Spinal cord (tissue), 10 donors: ENCODE results near the gene MAPK9. TPM values are rescaled to one million over a fixed set of nuclear protein-coding genes. Genes with fewer than 3 reads are reported as not detected.

Experiments
- DNase-seq, 6 donors: peaks; one replicate each; pipeline versions ENCODE4 v3.0.0 to v3.0.0-alpha.2; 2013 to 2015; ENCODE audit warnings: low spot score in 6 of 6, low read depth in 4 of 6
- H3K27ac ChIP-seq: one replicate; pipeline ENCODE4 v1.5.1; 2013; ENCODE audit warnings: low read depth, low read length, control low read depth
- H3K27me3 ChIP-seq: one replicate; pipeline ENCODE4 v1.6.1; 2013; ENCODE audit warnings: low read length; ENCODE audit not compliant: control insufficient read depth, insufficient read depth
- H3K36me3 ChIP-seq: one replicate; pipeline ENCODE4 v1.6.1; 2013; ENCODE audit warnings: low read length; ENCODE audit not compliant: control insufficient read depth, insufficient read depth
- H3K4me1 ChIP-seq: one replicate; pipeline ENCODE4 v1.6.1; 2013; ENCODE audit warnings: low read length; ENCODE audit not compliant: control insufficient read depth, insufficient read depth
- H3K4me3 ChIP-seq: one replicate; pipeline ENCODE4 v1.5.1; 2013; ENCODE audit warnings: low read depth, low read length, control low read depth
- H3K9me3 ChIP-seq: one replicate; pipeline ENCODE4 v1.6.1; 2013; ENCODE audit warnings: low read length; ENCODE audit not compliant: control insufficient read depth, insufficient read depth
- WGBS: methylation state at CpG from one replicate; pipeline ENCODE4 v1.1.5; 2013; ENCODE audit warnings: missing lambda C conversion rate; ENCODE audit not compliant: insufficient coverage; 5-methylcytosine and 5-hydroxymethylcytosine counted together
- polyA plus RNA-seq, 2 donors: library from polyadenylated mRNA; unstranded; fragments of 120-200 nt; gene quantifications; one replicate each; pipeline ENCODE4 v1.2.1, GENCODE V29; 2013; ENCODE audit not compliant: insufficient read length in 2 of 2
- total RNA-seq, 2 donors: library from RNA; depleted of rRNA in 1 of 2; stranded (reverse); fragments of 120-200 nt in 1 of 2; fragments of >200 nt in 1 of 2; gene quantifications; one replicate each; pipeline versions ENCODE4 v1.2.3 to v1.2.4, GENCODE V29; 2013 to 2014
- donor health status: healthy.

MAPK9 gene
- total and polyA plus RNA-seq, 4 donors, result 32.6 to 97.6 (median 88.4) TPM

DNA sequence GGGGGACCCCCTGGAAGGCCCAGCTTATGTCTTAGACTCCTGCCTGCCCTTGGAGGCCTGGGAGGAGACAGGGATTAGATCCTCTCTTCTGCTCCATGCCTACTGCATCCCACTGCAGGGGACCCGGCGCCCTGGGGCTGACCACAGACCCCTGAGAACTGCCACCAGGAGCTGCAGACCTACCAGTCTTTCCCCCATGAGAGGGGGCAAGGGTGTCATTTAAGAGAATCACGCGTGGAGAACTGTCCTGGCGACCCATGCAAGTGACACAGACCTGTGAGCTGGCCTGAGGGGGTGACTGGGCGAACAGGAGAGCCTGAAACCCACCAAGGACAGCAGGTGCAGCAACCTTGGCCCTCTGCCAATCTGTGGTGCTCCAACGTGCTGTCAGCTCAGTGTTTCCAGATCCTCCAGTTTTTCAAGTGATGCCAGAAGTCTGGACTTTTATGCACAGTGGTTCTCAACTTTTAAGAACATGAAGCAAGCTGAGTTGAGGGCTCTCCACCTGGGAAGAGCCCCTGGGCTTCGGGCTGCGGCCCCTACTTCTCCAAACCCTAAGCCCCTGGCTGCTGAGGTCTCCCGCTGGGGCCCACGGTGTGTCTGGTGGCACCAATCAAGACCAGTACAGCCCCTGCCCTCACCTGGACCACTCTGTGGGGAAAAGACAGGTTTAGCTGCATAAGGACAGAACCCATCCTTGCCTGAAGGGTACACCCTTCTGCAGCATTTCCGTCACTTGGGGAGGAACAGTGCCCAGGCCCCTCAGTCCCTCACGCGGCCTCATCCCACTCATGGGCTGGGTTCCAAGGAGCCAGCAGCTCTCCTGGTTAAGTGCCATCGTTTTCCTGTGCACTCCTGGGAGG lies 43.1 kb upstream of the MAPK9 start:
- H3K4me3 ChIP-seq, result no peak overlapping the region
- 78% methylated on average over 9 of the region's 15 CpGs for WGBS
- no peak for DNase-seq
- H3K27me3 ChIP-seq, result peaks cover 4% of the 10 kb centered on the region
- H3K9me3 ChIP-seq, result no peaks in the 10 kb centered on the region
- H3K36me3 ChIP-seq, result peaks cover 45% of the 10 kb centered on the region
- H3K4me1 ChIP-seq, result peaks cover 7% of the 10 kb centered on the region
- H3K27ac ChIP-seq, result no peak overlapping the region

DNA sequence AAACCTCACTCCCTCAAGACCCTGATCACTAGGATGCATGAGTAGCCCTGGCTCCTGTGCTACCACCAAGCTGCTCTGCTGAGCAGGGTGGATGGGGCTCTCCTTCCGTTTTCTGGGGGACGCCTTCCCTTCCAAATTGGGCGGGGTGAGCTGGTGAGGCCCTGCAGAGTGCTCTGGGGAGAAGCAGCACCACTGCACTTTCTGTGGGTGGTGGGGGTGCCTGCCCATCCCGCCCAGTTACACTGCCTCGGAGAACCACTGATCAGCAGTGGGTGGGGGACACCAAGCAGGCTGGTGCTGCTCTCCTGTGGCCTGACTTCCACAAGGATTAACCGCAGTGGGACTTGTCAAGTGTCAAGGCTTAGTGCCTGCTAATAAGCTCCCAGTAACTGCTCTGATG lies 42.3 kb upstream of the MAPK9 start:
- H3K27ac ChIP-seq, result no peak overlapping the region

DNA sequence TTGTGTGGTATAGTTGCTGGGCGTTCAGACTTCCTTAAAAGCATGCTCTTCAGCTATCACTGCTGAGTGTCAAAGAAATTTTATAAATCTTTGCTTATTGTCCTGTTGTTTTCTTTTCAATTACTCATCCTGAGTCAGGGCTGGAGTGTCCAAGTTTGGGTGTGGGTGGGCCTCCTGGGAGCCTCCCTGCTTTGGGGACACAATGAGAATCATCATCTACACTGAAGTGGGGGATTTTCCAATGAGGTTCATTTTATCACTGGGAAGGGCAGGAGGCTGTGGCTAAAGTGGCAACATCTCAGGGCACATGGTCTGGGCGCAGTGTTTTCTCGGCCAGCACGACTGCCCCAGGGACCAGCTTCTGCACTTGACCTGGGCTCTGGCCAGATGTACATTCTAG lies 41.8 kb upstream of the MAPK9 start:
- 88% methylated on average over 3 of the region's 4 CpGs for WGBS
- Histone ChIP-seq H3K4me3 (no peak overlapping the region), H3K9me3 (no peaks in the 10 kb centered on the region), H3K27me3 (peaks cover under 1% of the 10 kb centered on the region), H3K4me1 (peaks cover 7% of the 10 kb centered on the region), H3K36me3 (peaks cover 56% of the 10 kb centered on the region), H3K27ac (no peak overlapping the region)
- DNase-seq, result no peak

More for the DNA sequence above, 42.3 kb upstream of the MAPK9 start:
- Histone ChIP-seq H3K27me3 (peaks cover 2% of the 10 kb centered on the region), H3K9me3 (no peaks in the 10 kb centered on the region), H3K4me1 (peaks cover 7% of the 10 kb centered on the region), H3K4me3 (no peak overlapping the region), H3K36me3 (peaks cover 51% of the 10 kb centered on the region)
- DNase-seq, result no peak
- 98% methylated on average over 4 of the region's 6 CpGs for WGBS

DNA sequence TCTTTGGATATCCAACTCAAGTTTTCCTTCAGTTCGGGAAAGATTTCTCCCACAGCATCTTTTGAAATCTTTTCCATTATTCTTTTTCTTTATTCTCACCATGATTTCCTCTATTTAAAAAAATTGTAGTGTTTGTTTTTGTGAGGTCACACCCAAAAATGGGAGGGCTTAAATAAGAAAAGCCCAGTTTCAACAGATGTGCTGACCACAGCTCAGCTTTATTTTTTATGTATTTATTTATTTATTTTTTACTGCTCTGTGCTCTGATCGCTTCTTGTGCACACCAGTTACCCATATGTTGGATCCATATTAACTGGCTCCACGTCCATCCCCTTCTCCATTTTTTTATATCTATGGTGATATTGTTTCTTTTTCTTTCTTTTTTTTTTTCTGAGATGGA lies 41.0 kb upstream of the MAPK9 start:
- no peaks in the 10 kb centered on the region for H3K27me3 ChIP-seq
- peaks cover 58% of the 10 kb centered on the region for H3K36me3 ChIP-seq
- DNase-seq, result no peak
- no peak overlapping the region for H3K4me3 ChIP-seq
- peaks cover 7% of the 10 kb centered on the region for H3K4me1 ChIP-seq
- H3K9me3 ChIP-seq, result no peaks in the 10 kb centered on the region
- WGBS, result no CpG with 5 or more reads among the region's 3 CpGs
- H3K27ac ChIP-seq, result no peak overlapping the region

DNA sequence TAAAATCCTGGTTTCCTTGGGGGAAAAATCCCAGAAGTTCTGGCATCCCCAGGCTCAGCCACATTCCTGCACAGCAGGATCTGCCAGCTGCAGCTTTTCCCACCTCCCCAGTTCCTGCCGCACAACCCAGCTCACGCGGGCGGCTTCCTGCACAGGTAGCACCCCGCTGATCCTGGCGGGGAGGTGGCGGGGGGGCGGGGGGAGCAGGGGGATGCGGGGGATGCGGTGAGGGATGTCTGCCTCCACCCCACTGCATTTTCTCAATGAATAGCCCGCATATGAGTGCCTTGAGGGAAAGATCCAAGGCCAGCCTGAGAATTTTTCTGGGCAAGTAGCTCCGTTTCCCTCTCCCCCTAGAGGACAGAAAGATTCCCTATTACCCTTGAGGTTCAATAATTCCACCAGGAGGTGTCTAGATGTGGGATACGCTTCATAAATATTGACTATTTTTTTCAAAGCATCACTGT lies 40.2 kb upstream of the MAPK9 start:
- peaks cover 62% of the 10 kb centered on the region for H3K36me3 ChIP-seq

DNA sequence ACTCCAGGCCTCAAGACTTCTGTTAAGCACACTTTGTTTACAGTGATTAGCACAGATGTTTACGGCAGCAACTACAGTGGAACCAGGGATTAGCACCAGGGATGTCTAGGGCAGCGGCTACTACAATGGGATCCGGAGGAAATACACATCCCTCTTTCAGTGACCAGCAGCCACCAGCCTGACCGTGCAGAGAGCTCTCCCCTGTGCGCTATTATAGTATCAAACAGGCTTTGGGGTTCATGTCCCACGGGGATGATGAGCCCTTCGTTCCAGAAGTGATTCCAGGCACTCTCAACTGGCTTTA lies 39.7 kb upstream of the MAPK9 start:
- Histone ChIP-seq H3K4me1 (peaks cover 7% of the 10 kb centered on the region), H3K36me3 (peaks cover 60% of the 10 kb centered on the region), H3K9me3 (no peaks in the 10 kb centered on the region), H3K27ac (no peak overlapping the region), H3K4me3 (no peak overlapping the region), H3K27me3 (no peaks in the 10 kb centered on the region)
- no peak for DNase-seq
- WGBS, result 39% methylated on average over 7 of the region's 7 CpGs

More for the DNA sequence above, 40.2 kb upstream of the MAPK9 start:
- Histone ChIP-seq H3K27ac (no peak overlapping the region), H3K9me3 (no peaks in the 10 kb centered on the region), H3K4me1 (peaks cover 7% of the 10 kb centered on the region), H3K4me3 (no peak overlapping the region), H3K27me3 (no peaks in the 10 kb centered on the region)
- peak in 1 of 6 donors; percentile 12 for DNase-seq
- WGBS, result no CpG with 5 or more reads among the region's 13 CpGs

DNA sequence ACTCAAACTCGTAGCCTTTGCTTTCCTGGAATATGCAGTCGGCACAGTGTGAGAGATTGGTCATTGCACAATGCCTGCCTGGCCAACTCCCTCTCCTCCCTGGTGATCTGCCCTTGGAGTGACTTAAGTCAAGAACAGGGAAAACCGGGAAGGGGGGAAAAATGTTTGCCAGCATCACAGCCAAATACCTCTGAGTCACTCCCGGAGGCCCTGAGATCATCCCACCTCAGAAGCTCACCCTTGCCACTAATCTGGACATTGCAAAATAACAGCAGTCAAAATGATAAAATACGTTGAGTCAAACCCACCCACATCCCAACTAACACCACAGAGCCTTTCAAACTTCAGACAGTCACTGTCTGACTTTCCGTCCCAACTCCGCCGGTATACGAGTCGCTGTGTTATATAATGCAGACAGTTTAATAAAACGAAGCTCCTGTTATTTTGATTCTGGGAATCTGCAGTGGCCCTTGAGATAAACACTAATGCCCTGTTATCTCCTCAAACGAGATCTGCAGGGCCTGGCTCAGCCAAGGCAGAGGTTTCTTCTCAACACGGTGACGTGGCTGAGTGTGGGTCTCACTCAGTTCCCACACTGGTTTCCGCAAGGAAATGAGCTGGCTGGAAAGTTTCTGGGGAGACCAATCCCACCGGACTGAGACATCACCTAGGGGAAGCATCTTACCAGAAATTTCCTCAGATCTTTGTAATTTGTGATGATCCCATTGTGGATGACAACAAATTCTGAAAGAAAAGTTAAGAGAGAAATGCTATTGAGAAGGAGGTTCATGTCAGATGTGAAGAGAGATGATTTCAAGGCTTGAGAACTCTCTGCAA lies 39.1 kb upstream of the MAPK9 start:
- DNase-seq, result no peak
- WGBS, result 85% methylated on average over 9 of the region's 16 CpGs
- Histone ChIP-seq H3K9me3 (no peaks in the 10 kb centered on the region), H3K27me3 (no peaks in the 10 kb centered on the region), H3K4me1 (peaks cover 7% of the 10 kb centered on the region), H3K27ac (no peak overlapping the region), H3K36me3 (peaks cover 54% of the 10 kb centered on the region), H3K4me3 (no peak overlapping the region)

DNA sequence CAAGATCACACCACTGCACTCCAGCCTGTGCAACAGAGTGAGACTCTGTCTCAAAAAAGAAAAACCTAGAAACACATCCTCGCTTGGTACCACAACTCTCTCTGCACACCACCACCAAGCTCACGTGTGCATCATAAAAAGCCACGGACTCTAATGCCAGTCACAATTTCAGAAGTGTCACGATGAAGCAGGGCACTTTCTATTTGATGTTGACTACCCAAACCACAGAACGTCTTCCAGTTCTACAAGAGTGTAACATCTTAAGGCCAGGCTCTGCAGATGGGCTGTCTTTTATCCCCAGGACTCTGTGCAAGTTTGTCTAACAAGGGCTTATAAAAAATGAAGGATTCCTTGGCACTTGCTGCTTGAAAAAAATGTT lies 38.4 kb upstream of the MAPK9 start:
- Histone ChIP-seq H3K36me3 (peaks cover 47% of the 10 kb centered on the region), H3K27ac (no peak overlapping the region), H3K4me3 (no peak overlapping the region), H3K4me1 (peaks cover 7% of the 10 kb centered on the region), H3K27me3 (no peaks in the 10 kb centered on the region), H3K9me3 (no peaks in the 10 kb centered on the region)
- no peak for DNase-seq
- 92% methylated on average over 2 of the region's 5 CpGs for WGBS

DNA sequence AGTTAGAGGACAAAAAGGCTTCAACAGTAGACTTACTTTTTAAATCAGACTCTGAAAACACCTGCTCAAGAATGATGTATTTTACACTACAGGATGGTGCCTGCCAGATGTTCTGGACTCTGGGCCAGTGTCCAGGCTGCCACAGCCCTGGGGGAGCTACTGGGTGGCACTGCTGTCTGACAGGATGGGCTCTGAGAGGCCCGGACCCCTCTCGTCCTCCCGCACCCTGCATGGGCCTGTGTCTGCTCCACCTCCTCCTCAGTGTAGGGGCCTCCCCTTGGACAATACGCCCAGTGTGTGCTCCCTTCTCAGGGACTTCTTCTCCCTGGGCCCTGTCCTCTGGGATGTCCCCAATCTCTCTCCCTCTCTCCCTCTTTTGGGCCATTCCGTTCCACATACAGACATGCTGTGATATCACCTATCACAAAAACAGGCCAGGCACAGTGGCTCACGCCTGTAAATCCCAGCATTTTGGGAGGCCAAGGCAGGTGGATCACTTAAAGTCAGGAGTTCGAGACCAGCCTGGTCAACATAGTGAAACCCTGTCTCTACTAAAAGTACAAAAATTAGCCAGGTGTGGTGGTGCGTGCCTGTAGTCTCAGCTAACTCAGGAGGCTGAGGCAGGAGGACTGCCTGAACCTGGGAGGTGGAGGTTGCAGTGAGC lies 37.9 kb upstream of the MAPK9 start:
- H3K27ac ChIP-seq, result no peak overlapping the region

More for the DNA sequence above, 37.9 kb upstream of the MAPK9 start:
- no peak for DNase-seq
- peaks cover 9% of the 10 kb centered on the region for H3K4me1 ChIP-seq
- H3K4me3 ChIP-seq, result no peak overlapping the region
- H3K9me3 ChIP-seq, result no peaks in the 10 kb centered on the region
- no peaks in the 10 kb centered on the region for H3K27me3 ChIP-seq
- WGBS, result 93% methylated on average over 8 of the region's 8 CpGs
- H3K36me3 ChIP-seq, result peaks cover 44% of the 10 kb centered on the region
